ENCODE data around the gene SPOPL. TPM values are rescaled to one million over a fixed set of nuclear protein-coding genes. Genes with fewer than 3 reads are reported as not detected.

SPOPL gene
- total RNA-seq, 4 donors from 2014 or later = 30.5 to 49.0 (median 43.6) TPM

DNA sequence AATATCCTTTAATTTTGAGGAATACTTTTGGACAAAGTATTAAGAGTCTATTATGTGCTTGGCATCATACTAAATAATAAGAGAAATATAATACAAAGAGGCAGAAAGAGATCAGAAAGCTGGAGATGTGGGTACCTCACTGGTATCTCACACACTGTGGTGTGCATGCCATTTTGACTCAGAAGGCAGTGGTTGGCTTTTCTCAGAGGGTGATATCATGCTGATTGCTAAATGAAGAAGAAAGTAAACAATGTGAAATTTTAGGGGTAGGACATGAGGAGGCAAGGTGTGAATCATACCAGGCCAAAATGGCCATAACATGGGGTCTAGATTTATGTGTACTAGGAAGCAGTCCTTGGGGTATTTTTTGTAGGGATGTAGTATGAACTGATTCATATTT is 16.6 kb upstream of the SPOPL start:
- H3K36me3 ChIP-seq = no peaks in the 10 kb centered on the region
- no peaks in the 10 kb centered on the region for H3K9me3 ChIP-seq
- H3K27ac ChIP-seq (replicated peaks in 1 of 4) = no peak overlapping the region
- TF ChIP-seq POLR2A (IDR thresholded peaks at IDR 0.05; ENCODE audit: low read depth) = no peak
- no peak for TF ChIP-seq EP300 (IDR thresholded peaks at IDR 0.05)
- no peak for TF ChIP-seq POLR2AphosphoS5 (IDR thresholded peaks at IDR 0.05)
- TF ChIP-seq, protein P1, sequence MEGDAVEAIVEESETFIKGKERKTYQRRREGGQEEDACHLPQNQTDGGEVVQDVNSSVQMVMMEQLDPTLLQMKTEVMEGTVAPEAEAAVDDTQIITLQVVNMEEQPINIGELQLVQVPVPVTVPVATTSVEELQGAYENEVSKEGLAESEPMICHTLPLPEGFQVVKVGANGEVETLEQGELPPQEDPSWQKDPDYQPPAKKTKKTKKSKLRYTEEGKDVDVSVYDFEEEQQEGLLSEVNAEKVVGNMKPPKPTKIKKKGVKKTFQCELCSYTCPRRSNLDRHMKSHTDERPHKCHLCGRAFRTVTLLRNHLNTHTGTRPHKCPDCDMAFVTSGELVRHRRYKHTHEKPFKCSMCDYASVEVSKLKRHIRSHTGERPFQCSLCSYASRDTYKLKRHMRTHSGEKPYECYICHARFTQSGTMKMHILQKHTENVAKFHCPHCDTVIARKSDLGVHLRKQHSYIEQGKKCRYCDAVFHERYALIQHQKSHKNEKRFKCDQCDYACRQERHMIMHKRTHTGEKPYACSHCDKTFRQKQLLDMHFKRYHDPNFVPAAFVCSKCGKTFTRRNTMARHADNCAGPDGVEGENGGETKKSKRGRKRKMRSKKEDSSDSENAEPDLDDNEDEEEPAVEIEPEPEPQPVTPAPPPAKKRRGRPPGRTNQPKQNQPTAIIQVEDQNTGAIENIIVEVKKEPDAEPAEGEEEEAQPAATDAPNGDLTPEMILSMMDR (IDR thresholded peaks at IDR 0.05) = no peak
- H3K27me3 ChIP-seq = no peaks in the 10 kb centered on the region
- peaks cover 0 to 7% (median 0%) of the 10 kb centered on the region in 4 donors for H3K4me1 ChIP-seq
- no peak for DNase-seq (ENCODE audit: extremely low spot score)
- H3K4me3 ChIP-seq = no peak overlapping the region
- intact Hi-C loops (cut with DNase I) = no loop called here

DNA sequence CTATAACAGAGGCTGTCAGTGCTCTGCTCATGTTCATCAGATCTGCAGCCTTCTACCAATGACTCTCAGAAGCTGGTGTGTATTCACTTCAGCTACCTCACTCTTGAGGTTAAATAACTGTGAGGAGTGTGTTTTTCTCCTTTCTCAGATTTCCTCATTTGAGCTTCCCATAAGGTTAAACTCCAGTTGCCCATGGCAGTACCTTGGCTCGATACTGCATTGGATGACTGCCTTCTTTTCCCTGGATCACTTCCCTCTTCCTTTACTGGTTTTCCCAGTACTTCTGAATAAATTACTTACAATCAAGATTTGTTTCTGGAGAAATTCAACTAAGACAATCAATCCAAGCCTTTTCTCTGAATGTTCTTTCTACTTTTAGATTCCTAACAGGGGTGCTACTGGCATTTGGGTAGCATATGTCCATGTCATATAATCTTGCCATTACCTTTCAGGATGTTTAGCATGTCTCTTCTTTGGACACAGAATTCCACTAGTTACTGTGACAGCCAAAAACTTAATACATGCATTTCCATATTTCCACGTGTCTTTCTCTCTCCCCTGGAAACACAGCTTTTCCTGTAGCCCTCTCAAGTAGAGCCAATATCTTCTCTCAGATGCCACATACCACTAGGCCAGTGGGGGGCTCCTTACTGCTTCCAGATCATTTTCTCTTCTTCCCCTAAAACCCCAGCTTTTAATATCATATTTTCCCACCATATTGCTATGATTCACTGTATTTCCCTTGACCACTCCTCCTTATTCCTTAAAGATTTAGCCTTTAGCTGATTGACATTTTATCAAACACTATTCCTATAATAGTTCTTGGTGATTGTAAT is 15.0 kb upstream of the SPOPL start:
- Histone ChIP-seq H3K4me3 (no peak overlapping the region), H3K9me3 (no peaks in the 10 kb centered on the region), H3K27me3 (no peaks in the 10 kb centered on the region), H3K4me1 (peaks cover 0 to 7% (median 0%) of the 10 kb centered on the region in 4 donors), H3K36me3 (no peaks in the 10 kb centered on the region), H3K27ac (replicated peaks in 1 of 4) (no peak overlapping the region)
- DNase-seq (ENCODE audit: extremely low spot score) = no peak
- TF ChIP-seq POLR2A (IDR thresholded peaks at IDR 0.05; ENCODE audit: low read depth) (no peak), POLR2AphosphoS5 (IDR thresholded peaks at IDR 0.05) (no peak), EP300 (IDR thresholded peaks at IDR 0.05) (no peak)
- TF ChIP-seq, protein P1 (IDR thresholded peaks at IDR 0.05) = no peak
- intact Hi-C loops (cut with DNase I) = no loop called here
- WGBS = 56% methylated on average over 2 of the region's 2 CpGs

DNA sequence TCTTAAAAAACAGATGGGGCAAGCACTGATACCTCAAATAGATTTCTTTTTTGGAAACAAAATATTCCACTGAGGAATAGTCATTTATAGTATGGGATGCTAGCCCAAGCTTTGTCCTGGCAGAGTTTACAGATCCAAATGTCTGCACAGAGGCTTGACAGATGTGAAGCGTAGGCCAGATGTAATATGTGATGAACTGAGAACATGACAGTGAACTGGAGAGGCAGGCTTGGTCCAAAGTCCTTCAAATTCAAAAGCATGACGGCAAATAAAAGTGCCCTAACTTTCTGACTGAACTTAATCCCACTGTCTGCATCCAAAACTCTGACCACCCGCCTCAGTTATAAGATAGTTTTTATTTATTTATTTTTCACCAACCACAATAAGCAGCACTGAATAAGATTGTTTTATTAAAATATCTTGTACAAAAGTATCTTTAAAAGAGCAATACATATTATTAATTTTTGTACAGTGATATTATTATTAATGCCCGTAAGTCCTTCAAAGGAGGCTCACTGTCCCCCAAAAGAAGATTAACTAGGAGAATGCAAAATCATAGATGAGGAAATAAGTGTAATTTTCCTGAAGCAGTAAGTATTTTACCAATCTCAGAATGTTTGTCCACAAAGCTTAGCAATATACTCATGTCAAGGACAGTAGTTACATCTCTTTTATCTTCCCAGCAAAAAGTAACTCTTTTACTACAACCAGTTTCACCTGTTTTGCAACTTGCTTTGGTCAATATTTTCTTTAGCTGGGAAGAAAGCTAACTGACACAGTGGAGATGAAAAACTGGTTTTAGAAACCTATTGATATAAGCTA is 10.7 kb upstream of the SPOPL start:
- no peak for DNase-seq (ENCODE audit: extremely low spot score)
- TF ChIP-seq EP300 (IDR thresholded peaks at IDR 0.05) (no peak), POLR2A (IDR thresholded peaks at IDR 0.05; ENCODE audit: low read depth) (no peak), POLR2AphosphoS5 (IDR thresholded peaks at IDR 0.05) (no peak)
- TF ChIP-seq, protein P1 (IDR thresholded peaks at IDR 0.05) = no peak
- H3K4me3 ChIP-seq = no peak overlapping the region
- H3K4me1 ChIP-seq = peaks cover 0 to 7% (median 0%) of the 10 kb centered on the region in 4 donors
- no peaks in the 10 kb centered on the region for H3K27me3 ChIP-seq
- peaks cover 0 to 4% (median 0%) of the 10 kb centered on the region in 4 donors for H3K36me3 ChIP-seq
- H3K27ac ChIP-seq (replicated peaks in 1 of 4) = no peak overlapping the region
- WGBS = 77% methylated on average over 4 of the region's 4 CpGs
- intact Hi-C loops (cut with DNase I) = no loop called here
- H3K9me3 ChIP-seq = no peaks in the 10 kb centered on the region

DNA sequence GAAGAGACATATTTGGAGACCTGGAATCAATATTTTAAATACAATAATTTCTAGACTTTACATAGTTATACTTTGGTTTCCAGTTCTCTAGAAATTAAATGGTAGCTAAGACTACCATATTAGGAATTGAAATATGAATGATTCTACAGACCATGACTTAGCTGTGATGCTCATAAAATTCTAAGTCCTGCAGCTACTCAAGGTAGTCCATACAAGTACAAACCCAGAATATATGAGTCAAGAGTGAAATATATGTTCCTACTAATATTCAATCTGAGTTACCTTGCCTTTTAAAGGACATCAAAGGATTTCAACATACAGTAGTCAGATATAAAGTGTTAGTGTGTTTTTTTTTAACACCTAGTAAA is 10.1 kb upstream of the SPOPL start:
- Histone ChIP-seq H3K9me3 (no peaks in the 10 kb centered on the region), H3K27me3 (no peaks in the 10 kb centered on the region), H3K4me3 (no peak overlapping the region), H3K36me3 (peaks cover 0 to 8% (median 0%) of the 10 kb centered on the region in 4 donors), H3K4me1 (peaks cover 0 to 3% (median 0%) of the 10 kb centered on the region in 4 donors), H3K27ac (replicated peaks in 1 of 4) (no peak overlapping the region)
- TF ChIP-seq POLR2A (IDR thresholded peaks at IDR 0.05; ENCODE audit: low read depth) = no peak
- no peak for TF ChIP-seq POLR2AphosphoS5 (IDR thresholded peaks at IDR 0.05)
- no peak for TF ChIP-seq EP300 (IDR thresholded peaks at IDR 0.05)
- TF ChIP-seq, protein P1 (IDR thresholded peaks at IDR 0.05) = no peak
- intact Hi-C loops (cut with DNase I) = no loop called here
- DNase-seq (ENCODE audit: extremely low spot score) = no peak
